Neuron (in vitro differentiated cells): Measurements from ENCODE around the gene PDGFC.
"Not testable (repeated sequence)": the region's sequence is repeated elsewhere in the genome, so short reads cannot be mapped to it uniquely, and the experiment has no call there.

Experiments used
- H2AFZ ChIP-seq: one replicate; pipeline ENCODE4 v1.6.1; 2013; ENCODE audit warnings: low read depth, mild to moderate bottlenecking, inconsistent platforms, low read length, moderate library complexity
- H3K27me3 ChIP-seq: one replicate; pipeline ENCODE4 v1.6.1; 2013; ENCODE audit warnings: low read length; ENCODE audit not compliant: insufficient read depth
- H3K36me3 ChIP-seq: one replicate; pipeline ENCODE4 v1.6.1; 2013; ENCODE audit warnings: low read length; ENCODE audit not compliant: insufficient read depth
- H3K4me1 ChIP-seq: one replicate; pipeline ENCODE4 v1.6.1; 2013; ENCODE audit warnings: low read length; ENCODE audit not compliant: insufficient read depth
- H3K4me3 ChIP-seq: 2 replicates; pipeline ENCODE4 v1.5.1; 2013; ENCODE audit warnings: mild to moderate bottlenecking, low read length, moderate library complexity
- H3K9me3 ChIP-seq: one replicate; pipeline ENCODE4 v1.6.1; 2013; ENCODE audit warnings: low read length

The PDGFC gene

GRCh38 chr4:156870131-156870530 lies 101.5 kb downstream of the PDGFC start:
- no peaks in the 10 kb centered on the region for H3K4me1 ChIP-seq
- no peaks in the 10 kb centered on the region for H3K9me3 ChIP-seq
- H3K4me3 ChIP-seq = no peak overlapping the region
- no peak overlapping the region for H2AFZ ChIP-seq
- no peaks in the 10 kb centered on the region for H3K27me3 ChIP-seq
- H3K36me3 ChIP-seq = no peaks in the 10 kb centered on the region

- H3K9me3 ChIP-seq, H3K27me3 ChIP-seq, H3K4me3 ChIP-seq, H3K4me1 ChIP-seq, H3K36me3 ChIP-seq, H2AFZ ChIP-seq: not testable (repeated sequence)
These were observed 105.5 kb downstream of the PDGFC start for GRCh38 chr4:156866088-156866487.

- H3K36me3 ChIP-seq = no peaks in the 10 kb centered on the region
- H3K4me1 ChIP-seq = no peaks in the 10 kb centered on the region
- H3K4me3 ChIP-seq = no peak overlapping the region
- H3K9me3 ChIP-seq = no peaks in the 10 kb centered on the region
- no peak overlapping the region for H2AFZ ChIP-seq
- no peaks in the 10 kb centered on the region for H3K27me3 ChIP-seq
These were observed 106.1 kb downstream of the PDGFC start for GRCh38 chr4:156865451-156865850.

- Histone ChIP-seq H3K4me3 (no peak overlapping the region), H3K4me1 (no peaks in the 10 kb centered on the region), H3K36me3 (no peaks in the 10 kb centered on the region), H2AFZ (no peak overlapping the region), H3K27me3 (no peaks in the 10 kb centered on the region), H3K9me3 (no peaks in the 10 kb centered on the region)
These were observed 113.5 kb downstream of the PDGFC start for GRCh38 chr4:156858071-156858470.

- no peaks in the 10 kb centered on the region for H3K4me1 ChIP-seq
- H3K9me3 ChIP-seq = peaks cover 24% of the 10 kb centered on the region
- no peak overlapping the region for H2AFZ ChIP-seq
- H3K4me3 ChIP-seq = no peak overlapping the region
- H3K27me3 ChIP-seq = no peaks in the 10 kb centered on the region
- no peaks in the 10 kb centered on the region for H3K36me3 ChIP-seq
These were observed 132.8 kb downstream of the PDGFC start for GRCh38 chr4:156838761-156839160.

GRCh38 chr4:156837625-156838345 lies 133.8 kb downstream of the PDGFC start:
- H3K27me3 ChIP-seq = no peaks in the 10 kb centered on the region
- H2AFZ ChIP-seq = no peak overlapping the region
- no peak overlapping the region for H3K4me3 ChIP-seq
- H3K4me1 ChIP-seq = no peaks in the 10 kb centered on the region
- H3K9me3 ChIP-seq = peaks cover 24% of the 10 kb centered on the region
- no peaks in the 10 kb centered on the region for H3K36me3 ChIP-seq

GRCh38 chr4:156832886-156833285 lies 138.7 kb downstream of the PDGFC start:
- Histone ChIP-seq H3K36me3 (no peaks in the 10 kb centered on the region), H3K4me3 (no peak overlapping the region), H3K27me3 (no peaks in the 10 kb centered on the region), H3K9me3 (peaks cover 2% of the 10 kb centered on the region), H3K4me1 (no peaks in the 10 kb centered on the region), H2AFZ (no peak overlapping the region)

- Histone ChIP-seq H3K9me3 (no peaks in the 10 kb centered on the region), H3K4me1 (no peaks in the 10 kb centered on the region), H3K36me3 (no peaks in the 10 kb centered on the region), H3K27me3 (no peaks in the 10 kb centered on the region), H2AFZ (no peak overlapping the region), H3K4me3 (no peak overlapping the region)
These were observed 141.2 kb downstream of the PDGFC start for GRCh38 chr4:156830351-156830750.

- no peaks in the 10 kb centered on the region for H3K36me3 ChIP-seq
- no peaks in the 10 kb centered on the region for H3K9me3 ChIP-seq
- no peaks in the 10 kb centered on the region for H3K4me1 ChIP-seq
- no peak overlapping the region for H3K4me3 ChIP-seq
- no peak overlapping the region for H2AFZ ChIP-seq
- no peaks in the 10 kb centered on the region for H3K27me3 ChIP-seq
These were observed 142.3 kb downstream of the PDGFC start for GRCh38 chr4:156829201-156829873.

- no peaks in the 10 kb centered on the region for H3K36me3 ChIP-seq
- H3K4me1 ChIP-seq = no peaks in the 10 kb centered on the region
- no peak overlapping the region for H2AFZ ChIP-seq
These were observed 144.1 kb downstream of the PDGFC start for GRCh38 chr4:156827519-156827918.

GRCh38 chr4:156825074-156825473 lies 146.5 kb downstream of the PDGFC start:
- no peaks in the 10 kb centered on the region for H3K36me3 ChIP-seq
- H3K9me3 ChIP-seq = no peaks in the 10 kb centered on the region
- no peaks in the 10 kb centered on the region for H3K27me3 ChIP-seq
- H3K4me3 ChIP-seq = no peak overlapping the region
- no peak overlapping the region for H2AFZ ChIP-seq
- no peaks in the 10 kb centered on the region for H3K4me1 ChIP-seq

More at GRCh38 chr4:156827519-156827918, 144.1 kb downstream of the PDGFC start:
- H3K9me3 ChIP-seq = no peaks in the 10 kb centered on the region
- H3K4me3 ChIP-seq = no peak overlapping the region
- H3K27me3 ChIP-seq = no peaks in the 10 kb centered on the region

GRCh38 chr4:156824451-156825060 lies 147.0 kb downstream of the PDGFC start:
- Histone ChIP-seq H3K27me3 (no peaks in the 10 kb centered on the region), H3K36me3 (no peaks in the 10 kb centered on the region), H2AFZ (no peak overlapping the region), H3K4me3 (no peak overlapping the region), H3K9me3 (no peaks in the 10 kb centered on the region), H3K4me1 (no peaks in the 10 kb centered on the region)

GRCh38 chr4:156820931-156821330 lies 150.7 kb downstream of the PDGFC start:
- Histone ChIP-seq H3K4me3 (no peak overlapping the region), H3K36me3 (no peaks in the 10 kb centered on the region), H3K27me3 (no peaks in the 10 kb centered on the region), H3K4me1 (peaks cover 3% of the 10 kb centered on the region), H2AFZ (no peak overlapping the region), H3K9me3 (no peaks in the 10 kb centered on the region)
